Smooth muscle cell (in vitro differentiated cells): ENCODE results near the gene SMAD1. TPM values are rescaled to one million over a fixed set of nuclear protein-coding genes. Genes with fewer than 3 reads are reported as not detected.

Source experiments
- DNase-seq: peaks from one replicate; lab custom pipeline; 2025; ENCODE audit not compliant: unreplicated experiment; lab: John Stamatoyannopoulos, UW
- H2AFZ ChIP-seq: fragments of 200-600 bp; sonication (generic); 2 replicates; pipeline ENCODE4 v1.6.0; 2016; ENCODE audit warnings: antibody characterized with exemption, low read depth, mild to moderate bottlenecking
- H3F3A ChIP-seq: fragments of 200-600 bp; sonication (generic); 2 replicates; pipeline ENCODE4 v1.6.0; 2017; ENCODE audit warnings: antibody characterized with exemption, low read depth
- H3K27ac ChIP-seq: fragments of 200-600 bp; sonication (generic); 2 replicates; pipeline ENCODE4 v1.5.1; 2016; ENCODE audit warnings: low read depth, mild to moderate bottlenecking
- H3K27me3 ChIP-seq: fragments of 200-600 bp; sonication (generic); 2 replicates; pipeline ENCODE4 v1.6.1; 2016; ENCODE audit warnings: low read depth, mild to moderate bottlenecking
- H3K36me3 ChIP-seq: fragments of 200-600 bp; sonication (generic); 2 replicates; pipeline ENCODE4 v1.5.1; 2016; ENCODE audit warnings: low read depth
- H3K4me1 ChIP-seq: fragments of 200-600 bp; sonication (generic); 2 replicates; pipeline ENCODE4 v1.5.1; 2016; ENCODE audit warnings: low read depth
- H3K4me2 ChIP-seq: fragments of 200-600 bp; sonication (generic); 2 replicates; pipeline ENCODE4 v1.6.0; 2016; ENCODE audit warnings: mild to moderate bottlenecking
- H3K4me3 ChIP-seq: fragments of 200-600 bp; sonication (generic); 2 replicates; pipeline ENCODE4 v1.5.1; 2016; ENCODE audit warnings: mild to moderate bottlenecking
- H3K79me2 ChIP-seq: fragments of 200-600 bp; sonication (generic); 2 replicates; pipeline ENCODE4 v1.6.0; 2016; ENCODE audit warnings: low read depth, mild to moderate bottlenecking
- H3K9ac ChIP-seq: fragments of 200-600 bp; sonication (generic); 2 replicates; pipeline ENCODE4 v1.6.0; 2016; ENCODE audit warnings: low read depth
- H3K9me3 ChIP-seq: fragments of 200-600 bp; sonication (generic); replicated peaks from 2 replicates; pipeline ENCODE4 v1.5.1; 2016; ENCODE audit warnings: low read depth
- H4K20me1 ChIP-seq: fragments of 200-600 bp; sonication (generic); 2 replicates; pipeline ENCODE4 v1.6.0; 2016; ENCODE audit warnings: low read depth
- WGBS: methylation state at CpG from one replicate; pipeline ENCODE4 v1.1.7; 2016; ENCODE audit warnings: low lambda C conversion rate; 5-methylcytosine and 5-hydroxymethylcytosine counted together
- polyA plus RNA-seq: library from polyadenylated mRNA; unstranded; fragments of >200 nt; fragmentation: Nextera tagmentation; extraction: Ambion mirVana; gene quantifications from 2 replicates; pipeline ENCODE4 v1.2.1, GENCODE V29; 2016
- total RNA-seq: library from RNA; depleted of rRNA; stranded (reverse); fragments of >200 nt; gene quantifications from 2 replicates; pipeline ENCODE4 v1.2.3, GENCODE V29; 2014
- TF ChIP-seq, protein P1 (sequence below): fragments of 200-600 bp; sonication (generic); IDR thresholded peaks from 2 replicates; pipeline ENCODE4 v1.5.1; 2017; ENCODE audit warnings: borderline replicate concordance, mild to moderate bottlenecking, antibody characterized with exemption; ENCODE audit not compliant: insufficient read depth, poor library complexity, severe bottlenecking

Gene SMAD1
- total and polyA plus RNA-seq, 2 experiments from 2014 or later: 23.1 to 34.0 TPM

DNA sequence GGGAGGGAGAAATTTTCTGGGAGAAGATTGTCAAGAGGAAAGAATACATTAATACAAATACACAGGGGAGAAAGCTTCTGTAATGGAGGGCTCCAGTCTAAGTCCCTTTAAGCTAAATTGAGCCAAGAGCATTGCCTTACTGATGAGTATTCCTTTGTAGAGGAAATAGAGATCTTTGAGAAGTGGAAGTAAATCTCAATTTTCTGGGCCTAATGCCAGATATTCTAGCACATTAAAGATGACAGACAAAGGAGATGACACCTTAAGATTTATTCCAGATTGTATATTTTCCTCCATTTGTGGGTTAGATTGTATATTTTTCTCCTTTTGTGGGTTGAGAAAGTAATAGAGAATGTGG, 28.5 kb upstream of the SMAD1 start:
- H3K4me1 ChIP-seq: no peaks in the 10 kb centered on the region
- H3K27me3 ChIP-seq: no peaks in the 10 kb centered on the region
- no peak for DNase-seq
- H3F3A ChIP-seq: no peaks in the 10 kb centered on the region
- no peak overlapping the region for H2AFZ ChIP-seq
- no peak overlapping the region for H3K9ac ChIP-seq
- H3K79me2 ChIP-seq: no peaks in the 10 kb centered on the region
- no peaks in the 10 kb centered on the region for H4K20me1 ChIP-seq
- H3K36me3 ChIP-seq: no peaks in the 10 kb centered on the region
- no peak overlapping the region for H3K27ac ChIP-seq
- TF ChIP-seq, protein P1, sequence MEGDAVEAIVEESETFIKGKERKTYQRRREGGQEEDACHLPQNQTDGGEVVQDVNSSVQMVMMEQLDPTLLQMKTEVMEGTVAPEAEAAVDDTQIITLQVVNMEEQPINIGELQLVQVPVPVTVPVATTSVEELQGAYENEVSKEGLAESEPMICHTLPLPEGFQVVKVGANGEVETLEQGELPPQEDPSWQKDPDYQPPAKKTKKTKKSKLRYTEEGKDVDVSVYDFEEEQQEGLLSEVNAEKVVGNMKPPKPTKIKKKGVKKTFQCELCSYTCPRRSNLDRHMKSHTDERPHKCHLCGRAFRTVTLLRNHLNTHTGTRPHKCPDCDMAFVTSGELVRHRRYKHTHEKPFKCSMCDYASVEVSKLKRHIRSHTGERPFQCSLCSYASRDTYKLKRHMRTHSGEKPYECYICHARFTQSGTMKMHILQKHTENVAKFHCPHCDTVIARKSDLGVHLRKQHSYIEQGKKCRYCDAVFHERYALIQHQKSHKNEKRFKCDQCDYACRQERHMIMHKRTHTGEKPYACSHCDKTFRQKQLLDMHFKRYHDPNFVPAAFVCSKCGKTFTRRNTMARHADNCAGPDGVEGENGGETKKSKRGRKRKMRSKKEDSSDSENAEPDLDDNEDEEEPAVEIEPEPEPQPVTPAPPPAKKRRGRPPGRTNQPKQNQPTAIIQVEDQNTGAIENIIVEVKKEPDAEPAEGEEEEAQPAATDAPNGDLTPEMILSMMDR: no peak
- no peak overlapping the region for H3K4me2 ChIP-seq
- H3K9me3 ChIP-seq: no peaks in the 10 kb centered on the region
- H3K4me3 ChIP-seq: no peak overlapping the region

DNA sequence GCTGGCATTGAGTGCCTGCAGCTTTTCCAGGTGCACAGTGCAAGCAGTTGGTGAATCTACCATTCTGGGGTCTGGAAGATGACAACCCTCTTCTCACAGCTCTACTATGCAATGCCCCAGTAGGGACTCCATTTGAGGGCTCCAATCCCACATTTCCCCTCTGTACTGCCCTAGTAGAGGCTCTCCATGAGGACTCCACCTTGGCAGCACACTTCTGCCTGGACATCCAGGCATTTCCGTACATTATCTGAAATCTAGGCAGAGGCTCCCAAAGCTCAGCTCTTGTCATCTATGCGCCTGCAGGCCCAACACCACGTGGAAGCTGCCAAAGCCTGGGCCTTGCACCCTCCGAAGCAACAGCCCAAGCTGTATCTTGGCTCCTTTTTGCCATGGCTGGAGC, 8.4 kb upstream of the SMAD1 start:
- H3K27me3 ChIP-seq: no peaks in the 10 kb centered on the region
- TF ChIP-seq, protein P1: no peak
- no peaks in the 10 kb centered on the region for H3K36me3 ChIP-seq
- H3K4me2 ChIP-seq: no peak overlapping the region
- WGBS: 79% methylated on average over 4 of the region's 4 CpGs
- DNase-seq: no peak
- H3K4me3 ChIP-seq: no peak overlapping the region
- H4K20me1 ChIP-seq: no peaks in the 10 kb centered on the region
- H2AFZ ChIP-seq: no peak overlapping the region
- no peaks in the 10 kb centered on the region for H3K79me2 ChIP-seq
- H3K27ac ChIP-seq: no peak overlapping the region
- H3K9ac ChIP-seq: no peak overlapping the region
- H3F3A ChIP-seq: no peaks in the 10 kb centered on the region
- H3K9me3 ChIP-seq: no peaks in the 10 kb centered on the region
- H3K4me1 ChIP-seq: no peaks in the 10 kb centered on the region

GRCh38 chr4:145480257-145480656, 1.4 kb upstream of the SMAD1 start:
- H3K4me3 ChIP-seq: no peak overlapping the region
- no peaks in the 10 kb centered on the region for H3K36me3 ChIP-seq
- H3K4me2 ChIP-seq: peak overlapping the region; percentile 94

GRCh38 chr4:145481942-145482208, 222 bp downstream of the SMAD1 start:
- H3K27ac ChIP-seq: peak overlapping the region; percentile 87
- peak overlapping the region; percentile 94 for H3K4me2 ChIP-seq
- H3K9ac ChIP-seq: peak overlapping the region; percentile 95
- peaks cover 42% of the 10 kb centered on the region for H3K79me2 ChIP-seq
- peaks cover 20% of the 10 kb centered on the region for H4K20me1 ChIP-seq
- peak overlapping the region; percentile 95 for H2AFZ ChIP-seq
- no peaks in the 10 kb centered on the region for H3K9me3 ChIP-seq
- DNase-seq: no peak
- H3K4me1 ChIP-seq: peaks cover 17% of the 10 kb centered on the region
- no peaks in the 10 kb centered on the region for H3K36me3 ChIP-seq
- H3F3A ChIP-seq: peaks cover 4% of the 10 kb centered on the region
- peak overlapping the region; percentile 89 for H3K4me3 ChIP-seq
- 0% methylated on average over 5 of the region's 42 CpGs for WGBS
- no peaks in the 10 kb centered on the region for H3K27me3 ChIP-seq
- TF ChIP-seq, protein P1: no peak

More at GRCh38 chr4:145480257-145480656, 1.4 kb upstream of the SMAD1 start:
- no peak for DNase-seq
- TF ChIP-seq, protein P1: no peak
- Histone ChIP-seq H3K9ac (no peak overlapping the region), H4K20me1 (peaks cover 20% of the 10 kb centered on the region), H3K27me3 (no peaks in the 10 kb centered on the region), H2AFZ (no peak overlapping the region), H3K4me1 (peaks cover 17% of the 10 kb centered on the region), H3K79me2 (peaks cover 26% of the 10 kb centered on the region), H3K27ac (no peak overlapping the region), H3K9me3 (no peaks in the 10 kb centered on the region), H3F3A (peaks cover 4% of the 10 kb centered on the region)
- 74% methylated on average over 1 of the region's 1 CpG for WGBS
